IMR-90 (cell line): Measurements from ENCODE around the gene MRTFB. TPM values are rescaled to one million over a fixed set of nuclear protein-coding genes. Genes with fewer than 3 reads are reported as not detected.
A peak's percentile ranks its signal among the peaks of the same experiment; 100 is the strongest.

Experiments used
- ATAC-seq: fragments of 200-7000 bp; cut with Tn5 transposase; 2 replicates; pipeline ENCODE4 v1.9.1; 2020; ENCODE audit warnings: low read depth, mild to moderate bottlenecking, moderate library complexity
- Bru-seq: library from RNA; stranded (reverse); fragments of 400-500 nt; gene quantifications from one replicate; lab custom pipeline; 2021; lab: Mats Ljungman, UMichigan
- BruChase-seq, 2 experiments: library from RNA; stranded (reverse); fragments of 400-500 nt; gene quantifications; one replicate each; lab custom pipeline; 2021; lab: Mats Ljungman, UMichigan
- BruUV-seq: library from RNA; stranded (reverse); fragments of 400-500 nt; replicated peaks from 2 replicates; lab custom pipeline; 2021; lab: Mats Ljungman, UMichigan
- CTCF ChIA-PET: fragments of 300-600 bp; formaldehyde crosslinking; extraction: SDS; loops from one replicate; lab custom pipeline; 2021; ENCODE audit warnings: antibody characterized with exemption; lab: Yijun Ruan, JAX
- POLR2A ChIA-PET: fragments of 300-600 bp; sonication (Branson Sonifier 250); formaldehyde crosslinking; loops from one replicate; lab custom pipeline; 2022; ENCODE audit warnings: antibody characterized with exemption; ENCODE audit not compliant: unreplicated experiment; lab: Charles Lee
- DNase-seq: peaks from one replicate; pipeline ENCODE4 v3.0.0; 2013
- H2AFZ ChIP-seq: replicated peaks from 2 replicates; pipeline ENCODE3; 2013; ENCODE audit warnings: low read length, mild to moderate bottlenecking; ENCODE audit not compliant: poor library complexity
- H2AK5ac ChIP-seq: 2 replicates; pipeline ENCODE4 v1.6.1; 2013; ENCODE audit warnings: low read depth, low read length, inconsistent platforms
- H2AK9ac ChIP-seq: replicated peaks from 2 replicates; pipeline ENCODE3; 2013; ENCODE audit warnings: mild to moderate bottlenecking, low read depth, low read length, moderate library complexity; ENCODE audit not compliant: poor library complexity
- H2BK120ac ChIP-seq: 2 replicates; pipeline ENCODE4 v1.6.1; 2013; ENCODE audit warnings: low read depth, low read length, inconsistent platforms
- H2BK15ac ChIP-seq: 3 replicates; pipeline ENCODE4 v1.6.1; 2013; ENCODE audit warnings: low read depth, low read length, inconsistent platforms
- H2BK20ac ChIP-seq: 2 replicates; pipeline ENCODE4 v1.6.1; 2013; ENCODE audit warnings: low read depth, mild to moderate bottlenecking, inconsistent platforms, low read length, moderate library complexity
- H2BK5ac ChIP-seq: 2 replicates; pipeline ENCODE4 v1.6.1; 2013; ENCODE audit warnings: mild to moderate bottlenecking, low read depth, low read length, inconsistent platforms; ENCODE audit not compliant: poor library complexity, severe bottlenecking
- H3K14ac ChIP-seq: replicated peaks from 2 replicates; pipeline ENCODE4 v1.6.1; 2013; ENCODE audit warnings: low read depth, low read length, inconsistent platforms
- H3K18ac ChIP-seq: 2 replicates; pipeline ENCODE4 v1.6.1; 2013; ENCODE audit warnings: low read depth, low read length, control low read depth
- H3K23ac ChIP-seq: 2 replicates; pipeline ENCODE4 v1.6.1; 2013; ENCODE audit warnings: low read depth, low read length, inconsistent platforms
- H3K27ac ChIP-seq: 2 replicates; pipeline ENCODE4 v1.5.1; 2013; ENCODE audit warnings: mild to moderate bottlenecking, control low read depth, low read length; ENCODE audit not compliant: insufficient read depth
- H3K27me3 ChIP-seq: 2 replicates; pipeline ENCODE4 v1.6.1; 2013; ENCODE audit warnings: low read length; ENCODE audit not compliant: control insufficient read depth, insufficient read depth
- H3K36me3 ChIP-seq: 2 replicates; pipeline ENCODE4 v1.6.1; 2013; ENCODE audit warnings: low read length, mixed read lengths; ENCODE audit not compliant: control insufficient read depth, insufficient read depth
- H3K4ac ChIP-seq: 2 replicates; pipeline ENCODE4 v1.6.1; 2013; ENCODE audit warnings: low read depth, low read length, inconsistent platforms
- H3K4me1 ChIP-seq: 2 replicates; pipeline ENCODE4 v1.6.1; 2013; ENCODE audit warnings: low read length, mixed read lengths; ENCODE audit not compliant: control insufficient read depth, insufficient read depth
- H3K4me2 ChIP-seq: 2 replicates; pipeline ENCODE4 v1.6.1; 2013; ENCODE audit warnings: low read depth, mild to moderate bottlenecking, control low read depth, low read length, moderate library complexity
- H3K4me3 ChIP-seq: 2 replicates; pipeline ENCODE4 v1.5.1; 2013; ENCODE audit warnings: low read depth, mild to moderate bottlenecking, control low read depth, low read length, moderate library complexity; ENCODE audit not compliant: insufficient read depth
- H3K56ac ChIP-seq: 2 replicates; pipeline ENCODE4 v1.6.1; 2013; ENCODE audit warnings: low read length, inconsistent platforms; ENCODE audit not compliant: insufficient read depth; ENCODE audit errors: extremely low read depth
- H3K79me1 ChIP-seq, 2 experiments: 2 replicates each; pipeline ENCODE4 v1.6.1; 2013; ENCODE audit warnings: low read length in 2 of 2, inconsistent platforms in 1 of 2, low read depth in 1 of 2
- H3K9ac ChIP-seq: 2 replicates; pipeline ENCODE4 v1.6.1; 2013; ENCODE audit warnings: low read depth, low read length, control low read depth
- H3K9me1 ChIP-seq: 2 replicates; pipeline ENCODE4 v1.6.1; 2013; ENCODE audit warnings: low read length, inconsistent platforms; ENCODE audit not compliant: insufficient read depth
- H3K9me3 ChIP-seq: 2 replicates; pipeline ENCODE4 v1.6.1; 2013; ENCODE audit warnings: low read length; ENCODE audit not compliant: control insufficient read depth, insufficient read depth
- H4K20me1 ChIP-seq: 2 replicates; pipeline ENCODE4 v1.6.1; 2013; ENCODE audit warnings: low read length, inconsistent platforms; ENCODE audit not compliant: insufficient read depth
- H4K5ac ChIP-seq: 2 replicates; pipeline ENCODE4 v1.6.1; 2013; ENCODE audit warnings: mild to moderate bottlenecking, low read depth, low read length, control low read depth
- H4K8ac ChIP-seq, 2 experiments: 2 replicates each; pipeline ENCODE4 v1.6.1; 2013; ENCODE audit warnings: low read depth in 2 of 2, low read length in 2 of 2, control low read depth in 1 of 2, inconsistent platforms in 1 of 2
- H4K91ac ChIP-seq: 2 replicates; pipeline ENCODE4 v1.6.1; 2013; ENCODE audit warnings: low read depth, low read length, inconsistent platforms; ENCODE audit not compliant: insufficient read depth
- FOS ChIP-seq: fragments of 150-350 bp; IDR thresholded peaks from 2 replicates; pipeline ENCODE4 v1.6.1; 2016; ENCODE audit warnings: low read depth, low read length
- MAZ ChIP-seq: IDR thresholded peaks from 2 replicates; pipeline ENCODE4 v1.6.1; 2012; ENCODE audit warnings: low read depth, mild to moderate bottlenecking, low read length, improper control_type of control experiment, moderate library complexity, borderline replicate concordance
- MXI1 ChIP-seq: IDR thresholded peaks from 2 replicates; pipeline ENCODE4 v1.6.1; 2012; ENCODE audit warnings: low read depth, mild to moderate bottlenecking, low read length, moderate library complexity, borderline replicate concordance
- WGBS, 2 experiments: methylation state at CpG; one replicate each; pipeline versions ENCODE4 v1.1.5 to v1.1.7; 2013; ENCODE audit warnings: missing lambda C conversion rate in 2 of 2; ENCODE audit not compliant: insufficient read length in 1 of 2; ENCODE audit errors: extremely low coverage in 2 of 2; 5-methylcytosine and 5-hydroxymethylcytosine counted together
- dilution Hi-C: fragments of 300-500 bp; cut with HindIII; formaldehyde crosslinking; loops from one replicate; pipeline ENCODE4 v1.14.3; 2018; ENCODE audit warnings: low sequenced_read_pairs; ENCODE audit not compliant: unreplicated experiment
- in situ Hi-C: fragments of 300-500 bp; cut with MboI; formaldehyde crosslinking; loops from 3 replicates; pipeline ENCODE4 v1.14.3; 2019; ENCODE audit warnings: low sequenced_read_pairs, inconsistent platforms, mixed read lengths
- intact Hi-C: fragments of 100-400 bp; cut with micrococcal nuclease; formaldehyde crosslinking; loops from 2 replicates; pipeline ENCODE4 v1.10.0; 2022
- long read RNA-seq: library from polyadenylated mRNA; unstranded; transcript quantifications from one replicate; pipeline ENCODE4 v2.0.0, GENCODE V29; 2021; ENCODE audit not compliant: unreplicated experiment
- polyA plus RNA-seq, 3 experiments: library from polyadenylated mRNA; depleted of rRNA; stranded (reverse); fragments of >200 nt; gene quantifications; 2 replicates each; pipeline ENCODE4 v1.2.3, GENCODE V29; 2012; ENCODE audit warnings: low replicate concordance in 1 of 3
- total RNA-seq: library from RNA; depleted of rRNA; stranded (reverse); fragments of >200 nt; gene quantifications from 2 replicates; pipeline ENCODE4 v1.2.3, GENCODE V29; 2012; rRNA removed

The MRTFB gene, protein sequence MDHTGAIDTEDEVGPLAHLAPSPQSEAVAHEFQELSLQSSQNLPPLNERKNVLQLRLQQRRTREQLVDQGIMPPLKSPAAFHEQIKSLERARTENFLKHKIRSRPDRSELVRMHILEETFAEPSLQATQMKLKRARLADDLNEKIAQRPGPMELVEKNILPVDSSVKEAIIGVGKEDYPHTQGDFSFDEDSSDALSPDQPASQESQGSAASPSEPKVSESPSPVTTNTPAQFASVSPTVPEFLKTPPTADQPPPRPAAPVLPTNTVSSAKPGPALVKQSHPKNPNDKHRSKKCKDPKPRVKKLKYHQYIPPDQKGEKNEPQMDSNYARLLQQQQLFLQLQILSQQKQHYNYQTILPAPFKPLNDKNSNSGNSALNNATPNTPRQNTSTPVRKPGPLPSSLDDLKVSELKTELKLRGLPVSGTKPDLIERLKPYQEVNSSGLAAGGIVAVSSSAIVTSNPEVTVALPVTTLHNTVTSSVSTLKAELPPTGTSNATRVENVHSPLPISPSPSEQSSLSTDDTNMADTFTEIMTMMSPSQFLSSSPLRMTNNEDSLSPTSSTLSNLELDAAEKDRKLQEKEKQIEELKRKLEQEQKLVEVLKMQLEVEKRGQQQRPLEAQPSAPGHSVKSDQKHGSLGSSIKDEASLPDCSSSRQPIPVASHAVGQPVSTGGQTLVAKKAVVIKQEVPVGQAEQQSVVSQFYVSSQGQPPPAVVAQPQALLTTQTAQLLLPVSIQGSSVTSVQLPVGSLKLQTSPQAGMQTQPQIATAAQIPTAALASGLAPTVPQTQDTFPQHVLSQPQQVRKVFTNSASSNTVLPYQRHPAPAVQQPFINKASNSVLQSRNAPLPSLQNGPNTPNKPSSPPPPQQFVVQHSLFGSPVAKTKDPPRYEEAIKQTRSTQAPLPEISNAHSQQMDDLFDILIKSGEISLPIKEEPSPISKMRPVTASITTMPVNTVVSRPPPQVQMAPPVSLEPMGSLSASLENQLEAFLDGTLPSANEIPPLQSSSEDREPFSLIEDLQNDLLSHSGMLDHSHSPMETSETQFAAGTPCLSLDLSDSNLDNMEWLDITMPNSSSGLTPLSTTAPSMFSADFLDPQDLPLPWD
- total RNA-seq (5.4 and 6.9 TPM in 2 replicates), polyA plus RNA-seq (2012; rRNA removed) (4.4 and 5.6 TPM in 2 replicates), Bru-seq, nascent RNA (percentile 70 among the genes with signal in this experiment), BruChase-seq, experiment 1, labeled RNA remaining after a 6-hour chase (percentile 55 among the genes with signal in this experiment), BruChase-seq, experiment 2, labeled RNA remaining after a 2-hour chase (percentile 67 among the genes with signal in this experiment)
- 1.5 and 3.4 TPM in 2 replicates for polyA plus RNA-seq (2012; cell fraction: cytosol; rRNA removed)
- 3.6 and 10.7 TPM in 2 replicates for polyA plus RNA-seq (2012; cell fraction: nucleus; rRNA removed; ENCODE audit: low replicate concordance)
- long read RNA-seq, partial matches to known transcripts, result 1 of 3 reads
- long read RNA-seq, other reads (novel, unspliced or antisense), result 2 of 3 reads

GRCh38 chr16:14070877-14071575, at the start of gene MRTFB:
Gene MRTFB (plus strand): TSS chr16:14071319. CDS start chr16:14140607, 69,288 bp downstream.
- DNase-seq, result peak; percentile 27
- Histone ChIP-seq H3K4me1 (no peaks in the 10 kb centered on the region), H2AK5ac (peak within 1 kb of the TSS; percentile 0; the same call in 1 of the 2 replicates), H3K9me1 (0 out of 2 replicates have a peak, but pooled peaks cover 3% of the 10 kb centered on the region), H2AFZ (peak within 1 kb of the TSS; percentile 100), H4K20me1 (no peaks in the 10 kb centered on the region), H3K23ac (peak within 1 kb of the TSS; percentile 80), H3K4me3 (peak within 1 kb of the TSS; percentile 84), H2BK20ac (no peak within 1 kb of the TSS), H3K56ac (no peak within 1 kb of the TSS; the same call in 1 of the 2 replicates), H4K5ac (peak within 1 kb of the TSS; percentile 50), H2BK5ac (peak within 1 kb of the TSS; percentile 54), H3K27ac (peak within 1 kb of the TSS; percentile 68), H4K8ac (peak within 1 kb of the TSS; percentile 88 to 92), H3K14ac (peak within 1 kb of the TSS; percentile 82), H4K91ac (peak within 1 kb of the TSS; percentile 83), H3K18ac (no peak within 1 kb of the TSS; the same call in 1 of the 2 replicates), H3K9ac (peak within 1 kb of the TSS; percentile 85), H3K4me2 (peak within 1 kb of the TSS; percentile 84), H3K9me3 (no peaks in the 10 kb centered on the region), H3K27me3 (no peaks in the 10 kb centered on the region; the same call in 1 of the 2 replicates), H2BK120ac (peak within 1 kb of the TSS; percentile 67; the same call in 1 of the 2 replicates), H3K79me1 (peaks cover 14 to 17% of the 10 kb centered on the region in 2 experiments), H2BK15ac (no peak within 1 kb of the TSS; the same call in 2 of the 3 replicates), H2AK9ac (peak within 1 kb of the TSS; percentile 53), H3K36me3 (0 out of 2 replicates have a peak, but pooled peaks cover 1% of the 10 kb centered on the region), H3K4ac (peak within 1 kb of the TSS; percentile 64)
- intact Hi-C loops, result loop anchor here (5.0 kb wide), 4 partner anchors 116 to 216 kb away; partner anchors contain the start of gene ERCC4
- no peak for TF ChIP-seq FOS
- no peak for TF ChIP-seq MXI1
- TF ChIP-seq MAZ, result peak; percentile 58; the same call in 1 of the 2 replicates
- peak; percentile 97 for ATAC-seq
- in situ Hi-C loops, result loop anchor here (10.0 kb wide), 1 partner anchor 136 kb away; no protein-coding TSS in a partner anchor
- ChIA-PET CTCF (no interaction called here), POLR2A (no interaction called here)
- dilution Hi-C loops, result no loop called here
- BruUV-seq, result no TSS peak
- WGBS, 2 experiments, result 1% methylated on average over 24 of the region's 86 CpGs; no CpG with 5 or more reads in 1 of the 2 experiments
